HG03442 (cell line): ENCODE measurements around the gene SORCS2.
"Not testable (repeated sequence)": the region's sequence is repeated elsewhere in the genome, so short reads cannot be mapped to it uniquely, and the experiment has no call there.

Experiments
- ATAC-seq: cut with Tn5 transposase; IDR thresholded peaks from one replicate; pipeline ENCODE4 v1.9.1; 2021; ENCODE audit warnings: mild to moderate bottlenecking, moderate library complexity; ENCODE audit not compliant: unreplicated experiment

SORCS2 gene

DNA sequence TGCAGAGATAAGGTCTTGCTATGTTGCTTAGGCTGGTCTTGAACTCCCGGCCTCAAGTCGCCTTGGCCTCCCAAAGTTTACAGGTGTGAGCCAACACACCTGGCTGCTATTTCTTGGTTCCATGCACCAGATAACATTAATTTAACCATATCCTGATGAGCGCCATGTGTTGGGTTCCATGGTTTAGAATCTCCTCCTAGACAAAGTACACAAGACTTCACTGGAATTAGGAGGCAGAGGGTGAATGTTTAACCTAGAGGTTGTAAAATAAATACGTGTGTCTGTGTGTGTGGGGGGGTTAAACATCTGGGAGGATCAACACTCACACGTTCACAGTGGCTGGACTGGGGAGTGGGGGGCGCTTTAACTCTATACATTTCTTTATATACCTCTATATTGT, 32.4 kb upstream of the SORCS2 start:
- no peak for ATAC-seq

DNA sequence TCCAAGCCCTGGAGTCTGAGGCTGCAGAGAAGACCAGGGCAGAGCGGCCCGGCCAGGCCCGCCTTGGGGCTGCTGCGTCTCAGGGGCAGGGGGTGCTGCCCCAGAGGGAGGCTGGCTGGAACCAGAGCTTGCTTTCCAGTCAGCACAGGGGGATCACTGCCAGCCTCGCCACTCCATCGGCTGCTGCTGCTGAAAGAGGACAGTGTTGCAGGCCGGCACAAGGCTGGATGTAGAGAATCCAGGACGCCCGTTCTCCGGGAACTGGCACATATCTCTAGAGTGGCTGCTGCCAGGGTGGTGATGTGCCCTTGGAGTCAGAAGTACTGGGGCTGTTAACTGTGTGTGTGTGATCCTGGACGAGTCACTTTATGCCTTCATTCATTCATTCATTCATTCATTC, 31.9 kb upstream of the SORCS2 start:
- no peak for ATAC-seq

DNA sequence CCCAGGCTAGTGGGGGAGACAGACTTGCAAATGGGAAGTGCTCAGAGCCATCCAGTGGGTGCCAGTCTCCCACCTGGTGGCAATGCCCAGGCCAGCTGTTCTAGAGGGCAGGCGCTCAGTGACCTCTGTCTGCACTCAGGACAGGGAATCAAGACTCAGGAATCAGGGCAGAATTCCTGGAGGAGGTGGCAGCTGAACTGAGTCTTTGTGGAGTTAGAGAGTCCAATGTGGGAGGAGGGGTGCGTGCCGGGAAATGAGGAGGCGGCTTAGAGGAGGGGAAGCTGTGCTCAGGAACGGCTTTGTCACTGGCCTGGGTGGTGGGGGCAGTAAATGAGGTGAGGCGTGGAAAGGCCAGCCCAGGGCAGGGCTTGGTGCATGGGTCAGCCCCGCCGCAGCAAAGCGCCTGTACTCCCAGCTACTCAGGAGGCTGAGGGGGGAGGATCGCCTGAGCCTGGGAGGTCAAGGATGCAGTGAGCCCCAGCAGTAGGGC, 31.3 kb upstream of the SORCS2 start:
- ATAC-seq = no peak

DNA sequence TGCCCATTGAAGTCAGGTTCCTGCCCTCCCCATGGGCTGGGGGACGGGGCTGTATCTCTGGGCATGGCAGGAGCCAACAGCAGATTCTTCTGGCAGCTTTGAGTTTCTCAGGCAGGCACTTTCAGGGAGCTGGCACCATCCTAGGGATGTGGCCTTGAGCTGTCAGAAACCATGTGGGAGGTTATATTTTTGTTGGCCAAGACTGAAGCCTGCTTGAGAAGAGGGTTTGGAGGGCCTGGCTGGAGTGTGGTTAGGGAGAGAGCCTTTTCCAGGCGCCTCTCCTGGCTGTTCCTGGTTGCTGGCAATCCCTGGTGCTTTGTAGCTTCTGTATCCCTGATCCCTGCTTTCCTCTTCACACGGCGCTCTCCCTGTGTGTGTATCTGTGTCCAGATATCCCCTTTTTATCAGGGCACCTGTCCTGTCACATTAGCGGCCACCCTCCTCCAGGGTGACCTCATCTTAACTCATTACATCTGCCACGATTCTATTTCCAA, 30.6 kb upstream of the SORCS2 start:
- no peak for ATAC-seq

DNA sequence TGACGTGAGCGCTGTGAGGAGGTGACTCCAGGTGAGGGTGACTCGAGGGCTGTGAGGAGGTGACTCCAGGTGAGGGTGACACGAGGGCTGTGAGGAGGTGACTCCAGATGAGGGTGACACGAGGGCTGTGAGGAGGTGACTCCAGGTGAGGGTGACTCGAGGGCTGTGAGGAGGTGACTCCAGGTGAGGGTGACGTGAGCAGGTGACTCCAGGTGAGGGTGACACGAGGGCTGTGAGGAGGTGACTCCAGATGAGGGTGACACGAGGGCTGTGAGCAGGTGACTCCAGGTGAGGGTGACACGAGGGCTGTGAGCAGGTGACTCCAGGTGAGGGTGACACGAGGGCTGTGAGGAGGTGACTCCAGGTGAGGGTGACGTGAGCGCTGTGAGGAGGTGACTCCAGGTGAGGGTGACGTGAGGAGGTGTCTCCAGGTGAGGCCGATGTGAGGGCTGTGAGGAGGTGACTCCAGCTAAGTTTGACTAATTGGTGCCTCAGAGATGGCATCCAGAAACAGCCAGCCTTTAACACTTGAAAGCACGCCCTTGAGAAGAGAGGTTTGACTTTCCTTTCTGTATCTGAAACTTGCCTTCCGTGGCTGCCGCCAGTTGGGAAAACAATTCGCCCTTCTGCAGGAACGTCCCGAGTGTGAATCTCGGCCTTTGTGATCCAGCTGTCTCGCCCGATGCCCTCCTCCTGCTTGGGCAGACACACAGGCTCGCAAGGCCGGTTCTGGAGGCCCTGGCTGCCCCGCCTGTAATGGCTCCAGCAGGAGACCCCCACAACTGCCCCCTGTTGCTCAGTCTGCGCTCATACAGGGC, 27.1 kb upstream of the SORCS2 start:
- ATAC-seq = not testable (repeated sequence)

- no peak for ATAC-seq
These were observed 26.5 kb upstream of the SORCS2 start for GRCh38 chr4:7165874-7166201.

- no peak for ATAC-seq
These were observed 26.1 kb upstream of the SORCS2 start for GRCh38 chr4:7166237-7166636.

DNA sequence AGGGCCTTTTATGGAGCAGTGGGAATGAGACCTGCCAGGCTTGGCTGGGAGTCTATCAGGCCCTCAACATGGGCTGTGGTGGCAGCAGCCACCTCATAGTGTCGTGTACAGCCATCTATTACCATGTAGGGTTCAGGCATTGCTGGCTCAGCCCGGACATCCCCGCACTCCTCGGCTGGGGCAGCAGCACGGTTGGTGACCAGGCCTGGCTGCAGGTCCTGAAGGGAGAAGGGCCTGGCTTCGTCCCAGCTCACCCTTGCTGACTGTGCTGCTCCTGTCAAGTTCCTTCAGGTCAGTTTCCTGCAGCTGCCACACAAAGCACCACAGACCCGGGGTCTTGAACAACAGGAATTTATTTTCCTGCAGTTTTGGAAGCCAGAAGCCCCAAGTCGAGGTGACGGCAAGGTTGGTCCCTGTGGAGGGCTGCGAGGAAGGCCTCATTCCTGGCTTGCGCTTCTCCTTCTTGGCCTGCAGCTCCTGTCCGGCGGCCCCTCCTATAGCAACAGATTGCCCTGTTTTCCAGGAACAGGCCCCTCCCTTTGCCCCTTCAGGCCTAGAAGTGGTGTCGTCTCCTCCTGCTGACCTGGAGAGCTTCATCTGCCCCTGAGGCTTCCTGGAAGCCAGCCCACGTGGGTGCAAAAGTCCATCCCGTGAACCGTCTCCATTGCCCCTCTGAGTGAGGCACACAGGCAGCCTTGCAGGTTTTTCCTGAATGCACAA, 25.2 kb upstream of the SORCS2 start:
- no peak for ATAC-seq

GRCh38 chr4:7167706-7168105, 24.6 kb upstream of the SORCS2 start:
- ATAC-seq = no peak

- ATAC-seq = no peak
These were observed 24.2 kb upstream of the SORCS2 start for GRCh38 chr4:7168106-7168505.

GRCh38 chr4:7169134-7169533, 23.2 kb upstream of the SORCS2 start:
- no peak for ATAC-seq

DNA sequence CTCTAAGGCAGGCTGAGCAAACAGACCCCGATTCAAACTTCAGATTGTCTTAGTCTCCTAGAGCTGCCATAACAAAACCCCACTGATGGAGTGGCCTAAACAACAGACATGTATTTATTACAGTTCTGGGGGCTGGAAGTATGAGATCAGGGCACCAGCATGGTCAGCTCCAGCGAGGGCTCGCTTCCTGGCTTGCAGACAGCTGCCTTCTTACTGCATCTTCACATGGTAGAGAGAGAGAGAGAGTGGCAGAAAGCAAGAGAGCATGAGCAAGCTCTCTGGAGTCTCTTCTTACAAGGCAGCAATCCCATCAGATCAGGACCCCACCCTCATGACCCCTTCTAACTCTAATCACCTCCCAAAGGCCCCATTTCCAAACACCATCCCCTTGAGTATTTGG, 22.3 kb upstream of the SORCS2 start:
- no peak for ATAC-seq

- no peak for ATAC-seq
These were observed 21.0 kb upstream of the SORCS2 start for GRCh38 chr4:7171191-7171900.

GRCh38 chr4:7172508-7172907, 19.8 kb upstream of the SORCS2 start:
- ATAC-seq = no peak

- no peak for ATAC-seq
These were observed 19.4 kb upstream of the SORCS2 start for GRCh38 chr4:7172946-7173345.

- no peak for ATAC-seq
These were observed 18.4 kb upstream of the SORCS2 start for GRCh38 chr4:7173841-7174449.

GRCh38 chr4:7179158-7179557, 13.2 kb upstream of the SORCS2 start:
- no peak for ATAC-seq

DNA sequence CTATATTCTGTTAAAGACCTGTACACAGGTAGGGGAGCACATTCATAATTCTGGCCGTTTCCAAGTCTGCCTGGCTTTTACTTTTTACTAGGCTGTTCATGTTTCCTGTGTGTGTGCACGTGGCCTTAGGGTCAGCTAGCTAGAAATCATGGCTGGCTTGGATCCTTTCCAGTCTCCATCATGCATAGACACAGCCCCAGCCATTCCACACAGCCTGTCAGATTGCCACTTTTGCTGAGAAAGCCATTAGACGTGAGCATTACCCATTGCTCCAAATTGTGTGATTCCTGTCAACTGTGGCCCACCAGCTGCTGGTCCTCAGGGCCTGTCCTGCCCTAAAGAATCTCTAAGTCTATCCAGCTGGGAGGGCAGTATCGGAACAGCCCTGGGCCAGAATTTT, 11.4 kb upstream of the SORCS2 start:
- ATAC-seq = no peak

GRCh38 chr4:7182616-7183015, 9.7 kb upstream of the SORCS2 start:
- no peak for ATAC-seq

DNA sequence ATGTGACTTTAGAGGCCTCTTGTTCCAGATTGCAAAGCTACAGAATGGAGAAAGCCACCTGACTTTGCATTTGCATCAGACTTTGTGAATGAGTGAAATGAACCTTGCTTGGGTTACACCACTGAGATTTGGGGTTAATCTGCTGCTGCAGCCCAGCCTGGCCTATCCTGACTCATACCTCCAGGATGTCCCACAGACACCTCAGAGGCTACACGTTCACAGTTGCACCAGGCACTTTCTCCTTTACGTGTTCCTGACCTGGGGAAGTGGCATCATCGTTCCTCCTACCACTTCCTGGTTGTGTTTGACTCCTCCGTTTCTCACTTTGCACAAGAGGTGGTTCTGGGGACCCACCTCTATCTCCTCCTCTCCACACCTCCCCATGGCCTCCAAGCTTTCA, 9.2 kb upstream of the SORCS2 start:
- ATAC-seq = no peak

DNA sequence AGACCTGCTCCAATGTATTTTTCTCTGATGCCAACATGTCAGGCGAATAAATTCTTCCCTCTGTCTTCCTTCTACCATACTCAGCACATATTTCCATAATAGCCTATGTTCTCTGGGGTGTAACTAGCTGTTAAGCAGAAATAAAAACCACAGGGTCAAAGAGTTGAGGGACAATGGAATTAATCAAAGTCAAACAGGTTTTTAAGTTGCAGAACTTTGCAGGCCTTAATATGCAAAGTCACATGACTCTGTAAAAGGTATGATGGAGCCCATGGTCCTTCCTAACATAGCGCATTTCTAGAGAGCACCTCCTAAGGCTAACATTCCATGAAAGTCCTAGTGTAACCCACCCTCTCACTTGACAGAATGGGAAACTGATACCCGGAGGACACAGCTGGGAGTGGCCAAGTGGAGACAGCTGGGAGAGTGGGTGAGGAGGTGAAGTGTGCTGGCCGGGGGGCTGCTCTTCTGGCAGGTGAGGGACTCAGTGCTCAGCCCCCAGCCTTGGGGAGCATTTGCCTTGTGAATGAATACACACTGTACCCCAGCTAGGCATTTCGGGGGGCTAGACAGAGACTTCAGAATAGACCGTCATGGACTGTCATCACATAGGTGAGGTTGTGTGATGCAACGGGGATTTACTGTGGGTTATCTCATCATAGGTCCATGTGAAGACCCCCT, 8.4 kb upstream of the SORCS2 start:
- ATAC-seq = no peak
